Hepatic stellate cell (primary cell): ENCODE results near the gene CNTNAP5.

Experiments used
- DNase-seq: peaks from one replicate; pipeline ENCODE4 v3.0.0; 2011; ENCODE audit warnings: low spot score

CNTNAP5 gene

DNA sequence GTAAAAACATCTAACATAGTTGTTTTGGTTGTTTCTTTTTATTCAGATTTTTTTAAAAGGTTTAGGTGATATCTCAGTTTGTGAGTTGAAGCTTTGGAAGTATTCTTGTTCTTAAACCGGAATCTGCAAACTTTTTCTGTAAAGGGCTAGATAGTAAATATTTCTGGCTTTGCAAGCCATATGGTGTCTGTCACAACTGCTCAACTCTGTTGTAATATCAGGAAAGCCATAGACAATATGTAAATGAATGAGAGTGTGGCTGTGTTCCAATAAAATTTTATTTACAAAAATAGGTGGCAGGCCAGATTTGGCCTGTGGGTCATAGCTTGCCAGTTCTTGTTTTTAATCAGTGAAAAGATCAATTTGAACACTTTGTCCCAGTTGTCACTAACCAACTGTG lies 134.1 kb downstream of the CNTNAP5 start:
- no peak for DNase-seq

DNA sequence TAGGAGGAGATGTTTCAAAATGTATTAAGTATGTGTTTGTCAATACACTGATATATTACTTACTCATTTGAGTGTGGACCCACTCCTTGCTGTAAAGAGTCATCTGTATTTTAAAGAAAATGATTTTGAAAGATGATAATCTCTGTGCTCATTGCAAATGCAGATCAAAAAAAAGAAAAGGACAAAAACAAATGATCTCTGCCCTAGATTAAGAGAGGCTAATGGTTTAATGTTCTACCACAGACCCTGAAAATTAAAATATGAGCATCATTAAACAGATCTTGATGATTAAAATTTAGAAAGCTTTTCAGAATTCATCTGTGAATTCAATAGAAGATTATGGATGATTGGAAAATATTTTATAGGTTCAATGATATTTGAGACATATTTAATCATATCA lies 136.5 kb downstream of the CNTNAP5 start:
- DNase-seq = no peak

DNA sequence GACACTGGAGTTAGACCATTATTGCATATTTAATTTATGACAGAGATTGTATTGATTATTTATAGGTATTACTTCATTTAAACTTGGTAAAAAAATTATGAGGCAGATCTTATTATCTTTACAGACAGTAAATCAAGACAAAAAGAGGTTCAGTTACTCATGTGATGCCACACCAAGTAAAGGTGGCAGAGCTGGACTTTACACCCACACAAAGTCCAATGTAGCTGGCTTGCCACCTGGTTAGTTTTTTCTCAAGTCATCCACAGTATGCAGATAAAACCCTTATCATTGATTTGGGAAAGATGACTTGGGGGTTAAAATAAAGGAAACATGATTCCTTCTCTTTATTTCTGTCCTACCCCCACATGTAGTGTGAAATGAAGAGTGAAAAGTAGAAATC lies 137.2 kb downstream of the CNTNAP5 start:
- DNase-seq = no peak

DNA sequence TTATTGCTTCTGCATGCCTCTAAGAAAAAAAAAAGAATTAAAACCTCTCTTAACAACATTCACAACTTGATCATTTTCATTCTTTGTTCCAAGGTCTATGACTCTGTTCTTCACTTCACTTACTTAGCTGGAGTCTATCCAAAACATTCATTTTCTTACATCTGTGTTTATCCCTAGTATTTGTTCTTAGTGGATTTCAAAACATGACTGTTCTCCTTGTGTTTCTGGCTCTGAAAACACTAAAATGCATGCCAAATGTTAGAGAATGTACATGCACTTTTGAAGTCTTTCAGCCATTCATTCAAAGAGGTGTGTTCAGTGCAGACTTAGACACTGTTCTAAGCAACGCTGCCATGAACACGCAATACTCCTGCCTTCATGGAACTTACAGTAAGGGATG lies 138.8 kb downstream of the CNTNAP5 start:
- no peak for DNase-seq

DNA sequence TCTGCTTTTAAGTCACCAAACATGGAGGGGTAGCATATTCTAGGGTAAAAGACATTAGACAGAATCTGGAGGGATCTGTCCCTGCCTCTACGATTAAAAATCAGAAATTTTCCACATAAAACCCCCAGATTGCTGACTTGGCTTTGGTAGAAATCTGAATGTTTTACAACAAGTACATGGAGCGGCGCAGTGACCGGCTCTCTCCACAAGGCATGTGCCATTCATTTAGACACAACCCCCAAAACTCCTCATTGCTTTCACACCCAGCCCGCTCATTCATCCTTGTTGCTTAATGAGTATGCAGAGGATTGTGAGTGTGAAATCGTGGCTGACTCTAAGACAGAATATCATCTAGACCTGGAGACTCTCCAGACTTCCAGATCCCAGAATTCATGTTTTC lies 140.6 kb downstream of the CNTNAP5 start:
- DNase-seq = no peak

DNA sequence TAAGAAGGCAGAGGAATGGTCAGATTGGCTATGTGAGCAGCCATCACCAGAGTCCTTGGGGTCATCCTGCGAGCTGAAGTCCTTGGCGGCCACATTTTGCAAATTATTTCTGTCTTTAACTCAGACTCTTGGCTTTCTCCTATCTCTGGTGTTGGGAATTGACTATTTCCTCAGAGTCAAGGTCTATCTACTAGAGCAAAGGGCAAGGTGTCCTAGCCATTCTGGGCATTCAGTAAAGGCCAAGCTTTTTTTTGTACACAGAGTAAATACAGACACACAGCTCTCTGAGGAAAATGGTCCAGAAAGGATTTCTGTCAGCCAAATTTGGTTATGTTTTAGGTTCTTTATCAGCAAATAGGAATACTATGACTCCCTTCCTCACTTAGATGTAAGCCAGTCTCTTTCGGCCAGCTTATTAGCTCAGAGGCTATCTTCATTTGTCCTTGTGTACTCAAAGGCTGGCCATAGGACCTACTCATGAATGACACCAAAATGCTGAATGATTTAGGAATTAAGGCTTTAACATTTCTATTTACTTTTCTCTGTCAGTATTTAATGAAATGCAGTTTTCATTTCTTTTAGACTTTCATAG lies 146.5 kb downstream of the CNTNAP5 start:
- no peak for DNase-seq

DNA sequence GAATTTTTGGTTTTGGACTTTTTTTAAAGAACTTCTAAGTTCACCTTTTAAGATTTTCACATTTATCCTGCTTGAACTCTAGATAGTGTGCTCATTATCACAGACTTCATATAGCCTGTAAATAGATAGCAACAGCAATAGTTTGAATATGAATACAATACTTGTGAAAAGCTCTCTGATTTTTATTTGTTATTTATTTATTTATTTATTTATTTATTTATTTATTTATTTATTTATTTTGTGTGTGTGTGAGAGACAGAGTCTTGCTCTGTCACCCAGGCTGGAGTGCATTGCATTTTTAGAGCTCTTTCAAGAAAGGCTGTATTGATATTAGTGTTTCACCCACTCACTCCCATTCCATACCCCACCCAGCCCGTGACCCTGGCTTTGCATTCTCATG lies 153.6 kb downstream of the CNTNAP5 start:
- DNase-seq = no peak

DNA sequence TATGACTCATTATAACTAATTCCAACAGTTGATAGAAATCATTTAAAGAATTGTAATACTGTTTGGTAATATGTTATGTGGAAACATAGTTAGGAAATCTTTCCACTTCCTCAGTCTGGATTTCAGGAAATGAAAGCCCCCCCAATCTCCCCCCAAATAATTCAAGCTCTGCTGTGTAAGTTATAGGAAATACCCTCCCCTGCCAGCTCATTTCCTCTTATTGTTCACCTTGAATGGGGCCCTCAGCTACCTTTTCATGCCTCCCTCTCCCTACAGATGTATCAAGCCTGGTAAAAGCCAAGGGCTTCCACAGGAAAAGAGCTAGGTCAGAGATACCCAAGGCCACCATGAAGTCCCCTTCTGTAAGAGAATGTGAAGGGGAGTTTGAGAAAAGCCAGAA lies 155.5 kb downstream of the CNTNAP5 start:
- no peak for DNase-seq

DNA sequence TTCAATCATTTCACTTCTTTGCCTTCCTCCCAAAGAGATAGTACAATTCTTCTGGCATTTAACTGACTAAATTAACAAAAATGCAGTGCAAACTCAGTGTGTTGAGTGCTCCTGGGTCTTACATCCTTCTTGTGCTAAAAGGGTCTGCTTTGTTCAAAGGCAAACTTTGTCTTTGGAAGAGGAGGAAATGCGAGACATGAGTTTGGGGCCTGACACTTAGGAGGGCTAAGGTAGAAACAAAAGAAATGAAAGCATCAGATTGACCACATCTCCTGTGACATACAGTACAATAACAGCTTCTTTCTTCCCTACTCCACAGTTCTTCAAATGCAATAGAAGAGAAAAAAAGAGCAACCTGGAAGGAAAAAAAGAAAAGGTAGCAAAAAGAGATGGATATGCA lies 161.7 kb downstream of the CNTNAP5 start:
- no peak for DNase-seq

DNA sequence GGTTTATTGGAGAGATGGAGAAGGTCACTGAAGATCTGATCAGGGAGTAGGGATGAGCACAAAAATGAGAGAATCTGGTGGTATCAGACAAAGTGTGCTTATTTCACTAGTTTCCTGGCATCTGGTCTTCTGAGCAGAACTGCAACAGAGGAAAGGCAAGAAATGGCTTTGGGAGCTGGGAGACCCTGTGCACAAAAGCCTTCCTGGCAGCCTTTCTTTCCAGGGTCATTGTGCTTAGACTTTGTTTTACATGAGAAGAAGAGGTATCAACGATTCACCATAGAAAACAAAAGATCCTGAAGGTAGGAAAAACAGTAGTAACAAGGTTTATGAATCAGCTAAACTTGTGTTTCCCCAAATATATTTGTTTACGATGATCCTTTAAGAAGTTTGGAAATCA lies 162.9 kb downstream of the CNTNAP5 start:
- no peak for DNase-seq

DNA sequence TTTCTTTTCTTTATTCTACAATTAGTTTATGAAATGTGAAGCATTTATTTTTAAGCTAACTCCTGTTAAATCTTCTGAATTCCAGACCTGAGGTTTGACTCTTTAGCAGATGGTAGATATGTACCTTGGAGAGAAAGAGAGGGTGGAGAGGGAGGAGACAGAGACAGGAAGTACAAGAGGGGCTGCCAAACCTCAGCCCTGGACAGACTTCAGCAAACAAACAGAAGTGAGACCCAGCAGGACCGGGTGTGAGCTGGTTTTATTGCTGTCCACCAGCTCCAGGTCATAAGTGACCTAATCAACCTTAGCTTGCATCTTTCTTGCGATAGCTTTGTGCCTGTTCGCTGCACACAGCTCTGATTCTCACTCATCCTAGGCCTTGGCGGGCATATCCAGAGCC lies 168.6 kb downstream of the CNTNAP5 start:
- DNase-seq = no peak

DNA sequence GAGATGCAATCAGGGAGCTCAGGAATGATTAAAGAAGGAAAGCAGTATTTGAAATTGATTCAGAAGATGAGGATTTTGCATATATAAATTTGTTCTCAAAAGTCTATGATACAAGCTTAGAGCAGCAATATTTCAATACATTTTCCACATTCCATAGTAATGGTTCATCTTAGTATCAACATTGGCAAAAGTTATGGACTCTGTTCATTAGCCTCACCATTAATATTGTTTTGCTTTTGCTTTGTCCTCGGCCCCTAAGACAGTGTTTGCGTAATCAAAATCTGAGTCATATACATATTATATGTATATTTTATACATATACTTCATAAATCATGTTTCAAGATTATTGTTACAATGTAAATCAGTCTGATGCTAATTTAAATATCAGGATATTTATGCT lies 176.6 kb downstream of the CNTNAP5 start:
- DNase-seq = no peak

DNA sequence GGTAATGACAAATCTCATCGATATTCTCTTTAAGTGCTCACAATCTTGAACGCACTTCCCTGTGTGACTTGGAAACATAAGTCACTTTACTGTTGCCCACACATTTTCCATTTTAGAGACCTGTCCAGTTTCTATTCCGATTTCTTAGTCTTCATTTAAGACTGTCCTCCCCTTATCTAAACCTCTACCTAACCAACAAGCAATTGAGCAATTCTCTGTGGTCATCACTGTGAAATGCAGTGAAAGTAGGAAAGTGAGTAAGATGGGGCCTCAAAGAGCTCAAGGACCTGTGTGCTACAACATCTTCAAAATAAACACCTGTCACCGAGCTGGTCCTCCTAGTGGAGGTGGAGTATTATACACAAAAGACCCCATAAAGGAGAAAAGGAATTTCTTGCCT lies 184.4 kb downstream of the CNTNAP5 start:
- DNase-seq = no peak

DNA sequence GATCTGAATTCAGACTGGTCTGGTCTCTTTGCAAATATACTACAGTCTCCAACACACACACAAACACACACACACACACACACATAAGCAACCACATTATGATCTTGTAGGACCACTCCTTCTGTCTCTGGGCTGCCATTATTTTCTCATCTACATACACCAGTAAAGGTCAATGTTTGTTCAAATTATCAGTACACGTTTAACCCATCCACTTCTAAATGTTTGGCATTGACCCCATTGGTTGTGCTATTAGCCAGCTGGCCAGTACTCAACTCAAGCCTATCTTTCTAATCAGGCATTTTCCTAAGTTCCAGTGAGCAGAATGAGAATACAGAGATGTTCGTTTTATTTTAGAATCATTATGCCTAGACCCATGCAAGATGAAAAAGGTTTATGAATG lies 186.4 kb downstream of the CNTNAP5 start:
- DNase-seq = no peak

DNA sequence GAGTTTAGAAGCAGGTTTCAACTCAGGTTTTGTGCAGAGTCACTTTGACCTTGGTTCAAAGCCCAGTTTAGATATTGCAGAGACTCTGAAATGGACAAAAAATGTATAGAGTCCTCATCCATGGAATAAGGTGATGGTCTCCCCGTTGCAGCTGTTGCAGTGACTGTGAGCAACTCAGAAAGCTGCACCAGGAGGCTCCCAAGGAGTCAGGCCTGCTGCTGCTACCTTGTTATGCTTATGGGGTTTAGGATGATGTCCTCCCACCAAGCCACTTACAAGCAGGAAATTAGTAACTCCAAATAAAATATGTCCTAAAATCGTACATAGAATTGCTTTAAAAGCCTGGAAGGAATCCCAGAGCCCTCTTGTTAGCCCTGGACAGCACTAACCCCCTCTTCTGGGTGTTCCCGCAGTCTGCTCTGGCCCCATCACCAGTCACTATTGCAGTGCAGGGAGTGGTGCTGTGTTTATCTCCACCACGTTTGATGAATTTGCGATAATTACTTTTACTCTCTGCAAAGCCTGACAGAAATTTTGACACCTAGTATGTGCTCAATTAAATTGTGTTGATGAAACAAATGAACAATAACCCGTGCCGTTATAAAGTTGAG lies 189.0 kb downstream of the CNTNAP5 start:
- no peak for DNase-seq

DNA sequence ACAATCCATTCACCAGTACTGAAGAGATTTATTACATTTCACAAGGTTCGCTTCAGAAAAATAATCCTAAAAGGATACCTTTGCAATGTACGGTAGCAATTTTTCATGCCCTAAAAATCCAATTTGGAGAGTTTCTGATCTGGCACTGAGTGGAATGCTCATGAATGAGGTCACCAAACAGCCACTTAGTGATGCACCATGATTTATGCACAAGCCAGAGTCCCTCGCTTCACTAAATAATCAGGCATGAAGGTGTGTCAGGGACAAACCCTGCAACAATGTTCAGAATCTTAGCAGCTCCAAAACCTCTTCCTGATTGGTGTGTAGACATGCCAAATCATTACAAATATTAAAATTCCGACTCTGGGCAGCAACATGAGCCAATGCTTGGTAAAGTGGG lies 221.1 kb downstream of the CNTNAP5 start:
- DNase-seq = no peak

DNA sequence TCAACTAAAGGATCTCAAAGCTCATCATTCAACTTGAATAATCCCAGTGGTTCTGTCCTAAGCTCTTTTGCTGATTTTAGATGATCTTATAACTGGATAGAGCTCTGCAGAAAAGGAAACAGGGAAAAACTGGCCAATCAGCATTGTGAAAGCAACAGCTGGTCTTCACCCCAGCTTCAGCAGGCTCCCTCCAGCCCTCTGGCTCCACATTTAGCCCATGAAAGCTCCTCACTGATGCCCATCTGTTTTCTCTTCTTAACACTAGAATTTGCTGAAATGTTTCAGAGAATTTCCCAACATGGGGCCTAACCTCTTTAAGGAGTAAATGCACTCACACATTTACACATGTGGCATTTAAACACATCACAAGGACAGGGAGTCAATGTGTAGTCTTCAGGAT lies 223.3 kb downstream of the CNTNAP5 start:
- no peak for DNase-seq

DNA sequence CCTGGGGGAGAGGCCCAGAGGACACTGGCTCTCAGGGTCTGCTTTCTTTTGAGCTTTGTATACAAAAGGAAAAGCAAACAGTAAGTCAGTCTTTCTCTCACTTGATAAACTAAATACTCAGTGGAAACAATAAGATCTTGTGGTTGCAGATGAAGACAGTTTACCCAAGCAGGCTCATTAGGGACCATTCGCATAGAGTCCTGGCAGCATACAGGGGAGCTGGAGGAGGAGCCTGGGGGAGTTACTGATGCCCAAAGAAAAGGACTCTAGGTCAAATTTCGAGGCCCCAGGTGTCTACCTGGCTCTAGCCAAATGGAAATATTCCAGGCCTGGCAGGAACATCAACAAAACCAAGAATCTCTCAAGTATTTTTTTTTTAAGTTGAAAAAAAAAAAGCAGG lies 225.3 kb downstream of the CNTNAP5 start:
- DNase-seq = no peak

DNA sequence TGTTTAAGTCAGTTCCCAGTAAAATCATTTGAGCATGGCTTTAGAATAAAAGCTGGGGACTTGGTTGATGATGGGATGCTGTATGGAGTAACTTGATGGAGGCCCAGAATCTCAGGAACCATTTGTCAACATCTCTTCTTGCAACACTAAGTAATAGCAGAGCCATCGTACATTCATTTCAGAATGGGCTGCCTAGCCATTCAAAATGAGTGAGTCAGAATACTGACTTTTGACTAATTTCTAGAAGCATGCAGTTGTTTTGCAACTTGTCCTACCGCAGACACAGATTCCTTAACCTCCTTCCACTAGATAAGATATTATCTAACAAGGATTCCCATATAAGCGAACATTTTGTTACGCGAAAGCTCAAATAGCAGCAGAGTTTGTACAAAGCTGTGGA lies 229.5 kb downstream of the CNTNAP5 start:
- peak; percentile 18 for DNase-seq

DNA sequence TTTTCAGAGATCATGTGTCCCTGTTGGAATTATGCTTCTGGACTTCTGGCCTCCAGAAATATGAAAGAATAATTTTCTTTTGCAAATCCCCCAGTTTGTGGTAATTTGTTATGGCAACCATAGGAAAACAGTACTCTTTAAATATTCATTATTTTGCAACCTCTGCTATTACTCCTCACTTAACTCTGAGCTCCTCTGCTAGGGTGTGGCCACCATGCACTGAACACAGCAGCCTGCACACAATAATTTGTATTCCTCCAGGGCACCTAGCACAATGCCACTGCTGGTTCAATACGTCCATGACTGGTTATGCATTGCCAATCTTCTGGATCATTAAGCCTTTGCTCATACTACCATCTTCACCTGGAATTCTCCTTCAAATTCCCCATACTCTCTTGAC lies 232.0 kb downstream of the CNTNAP5 start:
- DNase-seq = no peak

DNA sequence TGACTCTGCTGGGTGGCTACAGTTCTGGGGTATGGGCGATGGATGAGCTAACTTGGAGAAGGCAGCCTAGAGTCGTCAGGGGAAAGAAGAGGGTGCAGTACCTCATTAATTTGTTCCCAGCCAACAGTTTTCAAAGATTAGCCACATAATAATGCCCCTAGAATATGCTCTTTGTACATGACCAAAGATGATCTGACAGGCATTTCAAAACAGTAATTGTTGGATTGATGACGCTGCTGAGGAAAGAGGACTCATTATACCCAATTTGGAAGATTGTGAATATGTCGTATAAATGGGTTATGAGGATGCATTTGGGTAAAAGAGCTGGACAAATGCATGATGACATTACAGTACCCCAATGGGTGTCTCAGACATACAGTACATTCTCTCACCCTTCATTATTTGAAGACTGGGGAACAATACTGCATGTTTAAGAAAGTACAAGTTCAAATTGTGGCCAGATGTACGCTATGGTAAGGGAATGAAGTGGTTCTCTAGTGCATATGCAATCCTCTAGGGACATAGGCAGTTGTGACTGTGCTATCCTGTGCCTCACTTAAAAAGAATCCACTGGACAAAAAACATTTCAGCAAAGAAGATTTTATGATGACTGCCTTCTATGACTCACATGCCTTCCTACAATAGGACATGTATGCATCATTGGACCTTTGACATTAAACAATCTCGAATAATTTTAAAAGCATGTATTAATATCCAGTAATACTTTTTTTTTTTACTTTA lies 233.2 kb downstream of the CNTNAP5 start:
- peak; percentile 31 for DNase-seq

DNA sequence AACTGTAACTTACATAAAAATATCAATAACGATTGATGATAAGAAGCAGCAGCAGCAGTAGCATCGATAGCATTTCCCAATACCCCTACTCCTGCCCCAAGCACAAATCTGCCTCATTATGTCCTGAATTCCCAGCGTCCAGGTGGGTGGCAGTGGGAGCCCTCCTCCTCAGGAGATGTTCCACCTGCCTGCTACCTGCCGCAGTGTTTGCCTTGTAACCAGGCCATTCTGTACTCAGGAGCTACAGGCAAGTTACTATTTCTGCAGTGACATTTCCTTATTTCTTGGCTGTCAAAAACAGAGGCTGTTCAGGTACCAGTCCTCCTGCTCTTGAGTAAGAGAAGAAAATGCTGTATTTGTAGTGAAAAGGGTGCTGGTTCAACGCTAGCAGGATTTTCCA lies 236.4 kb downstream of the CNTNAP5 start:
- DNase-seq = no peak

DNA sequence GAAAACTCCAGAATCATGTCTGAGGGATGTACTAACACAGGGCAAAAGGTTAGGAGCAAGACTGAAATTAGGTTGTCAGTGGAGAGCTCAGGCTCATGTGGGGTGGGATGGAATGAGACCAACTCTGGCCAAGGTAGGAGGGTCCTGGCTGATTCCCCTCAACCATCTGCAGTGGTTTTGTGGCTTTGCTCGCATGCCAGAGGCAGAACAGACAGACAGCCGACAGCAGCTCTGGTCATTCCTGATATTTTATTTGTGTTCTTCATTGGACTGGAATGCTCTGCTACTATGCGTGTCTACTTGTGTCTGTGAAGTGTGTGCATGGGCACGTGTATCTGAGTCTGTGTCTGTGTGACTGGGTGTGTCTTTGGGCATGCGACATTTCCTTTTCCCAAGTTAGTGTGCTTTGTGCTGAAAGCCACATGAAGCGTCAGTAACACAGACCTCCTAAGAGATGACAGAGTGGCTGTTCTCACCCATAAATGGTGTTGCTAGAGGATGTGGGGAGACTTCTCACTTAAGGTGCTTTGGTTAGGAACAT lies 239.5 kb downstream of the CNTNAP5 start:
- DNase-seq = peak; percentile 19

DNA sequence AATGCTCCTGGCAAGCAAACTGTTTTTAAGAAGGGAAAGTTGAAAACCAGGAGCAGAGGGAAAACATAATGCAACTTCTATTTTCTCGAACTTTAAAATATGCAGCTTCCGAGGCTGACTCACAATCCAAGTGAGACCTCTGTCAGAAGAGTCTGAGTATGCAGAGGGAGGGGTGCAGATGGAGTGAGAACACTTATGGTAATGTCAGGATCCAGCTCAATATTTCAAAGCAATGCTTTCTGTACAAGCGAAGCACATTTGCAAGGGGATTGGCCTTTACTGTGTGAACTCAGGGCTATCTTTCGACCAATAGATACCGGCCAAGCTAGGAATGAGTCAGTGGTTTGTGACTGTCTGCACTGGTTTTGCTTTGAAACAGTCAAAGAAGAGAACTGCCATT lies 242.7 kb downstream of the CNTNAP5 start:
- DNase-seq = peak; percentile 22
